Vagina (tissue), 2 donors: ENCODE measurements around the gene SCAPER. TPM values are rescaled to one million over a fixed set of nuclear protein-coding genes. Genes with fewer than 3 reads are reported as not detected.

Experiments
- DNase-seq, 2 donors: peaks; one replicate each; pipeline ENCODE4 v3.0.0-alpha.2; 2017; ENCODE audit errors: extremely low spot score in 2 of 2
- H3K27ac ChIP-seq: fragments of 200-600 bp; sonication (generic); one replicate; pipeline ENCODE4 v1.5.1; 2019
- H3K27me3 ChIP-seq: fragments of 200-600 bp; sonication (generic); one replicate; pipeline ENCODE4 v1.5.1; 2019
- H3K36me3 ChIP-seq, 2 donors: fragments of 200-600 bp; sonication (generic); one replicate each; pipeline ENCODE4 v1.5.1; 2017 to 2019
- H3K4me1 ChIP-seq: fragments of 200-600 bp; sonication (generic); one replicate; pipeline ENCODE4 v1.5.1; 2019
- H3K4me3 ChIP-seq, 2 donors: fragments of 200-600 bp; sonication (generic); 1 replicate in 1 of 2; 2 replicates in 1 of 2; pipeline ENCODE4 v1.5.1; 2016 to 2019
- H3K9me3 ChIP-seq: fragments of 200-600 bp; sonication (generic); one replicate; pipeline ENCODE4 v1.5.1; 2019
- CTCF ChIP-seq, 3 experiments: fragments of 450-650 bp in 2 of 3; fragments of 200-600 bp in 1 of 3; sonication (generic) in 1 of 3; IDR thresholded peaks; one replicate each; pipeline ENCODE4 v1.5.1; 2017 to 2019; ENCODE audit warnings: antibody characterized with exemption in 3 of 3, mild to moderate bottlenecking in 2 of 3, moderate library complexity in 2 of 3
- POLR2A ChIP-seq, 2 donors: fragments of 450-650 bp; IDR thresholded peaks; one replicate each; pipeline ENCODE4 v1.6.1; 2017; ENCODE audit warnings: antibody characterized with exemption in 2 of 2, mild to moderate bottlenecking in 2 of 2, moderate library complexity in 2 of 2
- POLR2AphosphoS5 ChIP-seq, 2 donors: sonication (generic); formaldehyde crosslinking; IDR thresholded peaks; one replicate each; pipeline ENCODE4 v1.9.0; 2017; ENCODE audit warnings: antibody characterized with exemption in 2 of 2, mild to moderate bottlenecking in 2 of 2, low read depth in 1 of 2; ENCODE audit not compliant: insufficient read depth in 1 of 2
- intact Hi-C: fragments of 100-400 bp; cut with DNase I; formaldehyde crosslinking; loops from one replicate; pipeline ENCODE4 v1.15.1; 2023
- total RNA-seq: library from RNA; depleted of rRNA; stranded (reverse); fragments of >200 nt; gene quantifications from one replicate; pipeline ENCODE4 v1.2.3, GENCODE V29; 2016

The SCAPER gene
- total RNA-seq: 51.3 TPM

DNA sequence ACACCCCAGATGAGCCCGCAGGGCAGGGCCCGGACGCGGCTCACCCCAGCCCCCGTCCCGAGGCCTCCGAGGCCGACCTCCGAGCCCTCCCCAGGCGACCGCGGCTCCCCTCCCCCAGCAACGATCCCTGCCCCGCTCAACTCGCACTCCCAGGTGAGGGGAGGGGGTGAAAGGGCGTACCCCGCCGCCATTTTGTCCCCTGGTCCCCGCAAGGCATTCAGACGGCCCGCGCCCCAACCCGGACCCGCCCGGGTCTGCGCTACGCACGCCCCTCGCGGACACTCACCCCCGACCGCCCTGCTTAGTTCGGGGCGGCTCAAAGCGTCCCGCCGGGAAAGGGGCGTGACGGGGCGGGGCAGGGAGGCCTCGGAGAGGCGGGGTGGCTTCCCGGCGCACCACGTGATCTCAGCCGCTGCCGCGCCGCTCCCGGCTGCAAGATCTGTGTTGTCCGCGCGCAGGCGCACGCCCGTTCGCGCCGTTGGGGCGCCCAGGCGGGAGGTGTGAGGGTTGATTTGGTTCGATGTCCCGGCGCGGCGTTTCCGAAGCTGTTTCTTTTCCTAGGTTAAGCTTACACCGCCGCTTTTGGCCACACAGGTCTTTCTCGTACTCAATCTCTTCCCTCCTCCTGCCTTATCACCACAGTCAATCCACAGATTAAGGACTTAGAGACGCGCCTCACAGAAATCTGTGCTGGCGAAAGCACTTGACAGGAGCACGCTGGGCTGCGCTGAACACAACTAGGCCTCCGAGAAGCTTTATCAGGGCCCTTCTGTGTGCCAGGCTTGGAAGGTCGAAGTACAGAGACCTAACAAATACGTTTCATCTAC lies at the start of gene SCAPER:
SCAPER (minus strand) TSS at position 328 of the 827 bp plus-strand sequence. CDS start 21,523 bp downstream, outside the sequence.
- Histone ChIP-seq H3K36me3 (no peaks in the 10 kb centered on the region), H3K4me1 (peaks cover 32% of the 10 kb centered on the region), H3K4me3 (peak within 1 kb of the TSS; percentile 86 to 100), H3K27ac (peak within 1 kb of the TSS; percentile 99), H3K27me3 (no peaks in the 10 kb centered on the region), H3K9me3 (no peaks in the 10 kb centered on the region)
- TF ChIP-seq CTCF (IDR thresholded peaks at IDR 0.05): peak in 2 of 3 experiments; percentile 5 to 33
- peak; percentile 5 to 55 for TF ChIP-seq POLR2A (IDR thresholded peaks at IDR 0.05)
- peak; percentile 90 to 94 for TF ChIP-seq POLR2AphosphoS5 (IDR thresholded peaks at IDR 0.05; ENCODE audit: insufficient read depth in 1 of 2, low read depth in 1 of 2)
- peak; percentile 95 to 97 for DNase-seq
- intact Hi-C loops: loop anchor here (2.0 kb wide), 1 partner anchor 56 kb away; no protein-coding TSS in a partner anchor

DNA sequence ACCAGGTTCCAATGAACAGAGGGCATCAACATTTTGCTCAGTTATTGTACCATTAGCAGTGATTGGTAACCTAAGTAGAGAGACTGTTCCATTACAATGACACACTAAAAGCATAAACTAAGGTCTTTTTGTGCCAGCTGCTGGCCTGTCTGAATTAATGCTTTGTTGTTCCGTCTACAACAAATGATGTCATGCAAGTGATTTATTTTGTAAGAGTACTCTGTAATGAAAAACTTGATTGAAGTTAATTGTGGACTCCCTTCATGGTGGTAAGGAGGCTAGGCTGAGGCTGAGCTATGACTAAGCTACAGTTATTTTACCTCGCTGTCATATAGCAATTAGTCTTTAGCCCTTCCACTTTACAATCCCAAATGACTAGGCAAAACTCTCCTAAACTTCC lies 49.6 kb upstream of the SCAPER start:
- intact Hi-C loops: no loop called here
- no peak for DNase-seq
- no peak overlapping the region for H3K4me3 ChIP-seq
- H3K27me3 ChIP-seq: no peaks in the 10 kb centered on the region
- no peaks in the 10 kb centered on the region for H3K36me3 ChIP-seq
- no peaks in the 10 kb centered on the region for H3K4me1 ChIP-seq
- no peak for TF ChIP-seq POLR2A (IDR thresholded peaks at IDR 0.05)
- TF ChIP-seq CTCF (IDR thresholded peaks at IDR 0.05): no peak
- no peak for TF ChIP-seq POLR2AphosphoS5 (IDR thresholded peaks at IDR 0.05; ENCODE audit: insufficient read depth in 1 of 2, low read depth in 1 of 2)
- H3K9me3 ChIP-seq: no peaks in the 10 kb centered on the region
- H3K27ac ChIP-seq: no peak overlapping the region

GRCh38 chr15:76953913-76954312 lies 48.8 kb upstream of the SCAPER start:
- no peak for TF ChIP-seq POLR2A (IDR thresholded peaks at IDR 0.05)
- no peak for TF ChIP-seq POLR2AphosphoS5 (IDR thresholded peaks at IDR 0.05; ENCODE audit: insufficient read depth in 1 of 2, low read depth in 1 of 2)
- TF ChIP-seq CTCF (IDR thresholded peaks at IDR 0.05): no peak
- no peak overlapping the region for H3K4me3 ChIP-seq
- DNase-seq: no peak
- no peaks in the 10 kb centered on the region for H3K27me3 ChIP-seq
- intact Hi-C loops: no loop called here
- H3K36me3 ChIP-seq: peaks cover 0 to 2% of the 10 kb centered on the region in 2 donors
- H3K27ac ChIP-seq: no peak overlapping the region
- H3K9me3 ChIP-seq: no peaks in the 10 kb centered on the region
- no peaks in the 10 kb centered on the region for H3K4me1 ChIP-seq

- no peak for DNase-seq
- Histone ChIP-seq H3K36me3 (peaks cover 0 to 12% of the 10 kb centered on the region in 2 donors), H3K9me3 (no peaks in the 10 kb centered on the region), H3K4me3 (no peak overlapping the region), H3K4me1 (no peaks in the 10 kb centered on the region), H3K27ac (no peak overlapping the region), H3K27me3 (no peaks in the 10 kb centered on the region)
- intact Hi-C loops: no loop called here
- TF ChIP-seq POLR2AphosphoS5 (IDR thresholded peaks at IDR 0.05; ENCODE audit: insufficient read depth in 1 of 2, low read depth in 1 of 2) (no peak), POLR2A (IDR thresholded peaks at IDR 0.05) (no peak), CTCF (IDR thresholded peaks at IDR 0.05) (no peak)
These were observed 46.1 kb upstream of the SCAPER start for GRCh38 chr15:76951220-76951619.

DNA sequence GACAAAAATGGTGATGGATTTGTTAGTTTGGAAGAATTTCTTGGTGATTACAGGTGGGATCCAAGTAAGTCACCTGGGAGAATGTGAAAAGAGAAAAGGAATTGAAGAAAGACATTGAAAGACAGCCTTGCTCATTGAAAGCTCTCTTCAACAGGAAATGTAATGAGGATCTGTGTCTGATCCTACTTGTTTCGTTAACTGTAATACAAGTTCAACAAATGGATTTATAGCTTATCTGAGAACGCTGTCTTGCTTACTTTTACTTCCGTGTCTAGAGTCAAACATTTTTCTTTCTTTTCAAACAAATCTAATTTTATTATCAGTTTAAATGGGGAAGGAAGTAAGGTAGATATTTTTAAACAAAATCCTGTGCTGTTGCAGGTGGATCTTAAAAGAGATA lies 42.3 kb upstream of the SCAPER start:
- intact Hi-C loops: no loop called here
- Histone ChIP-seq H3K4me3 (no peak overlapping the region), H3K27me3 (no peaks in the 10 kb centered on the region), H3K9me3 (no peaks in the 10 kb centered on the region), H3K36me3 (peaks cover 0 to 21% of the 10 kb centered on the region in 2 donors), H3K27ac (no peak overlapping the region), H3K4me1 (no peaks in the 10 kb centered on the region)
- DNase-seq: no peak
- TF ChIP-seq POLR2A (IDR thresholded peaks at IDR 0.05) (no peak), CTCF (IDR thresholded peaks at IDR 0.05) (no peak), POLR2AphosphoS5 (IDR thresholded peaks at IDR 0.05; ENCODE audit: insufficient read depth in 1 of 2, low read depth in 1 of 2) (no peak)
